Measurements from ENCODE around the gene RPL27. TPM values are rescaled to one million over a fixed set of nuclear protein-coding genes. Genes with fewer than 3 reads are reported as not detected.

RPL27 gene
- total and polyA plus RNA-seq, 2 of the 13 experiments (the other 11 are each of a cell fraction or from before 2014, with no cell fraction given), result 1,585 to 5,840 TPM

DNA sequence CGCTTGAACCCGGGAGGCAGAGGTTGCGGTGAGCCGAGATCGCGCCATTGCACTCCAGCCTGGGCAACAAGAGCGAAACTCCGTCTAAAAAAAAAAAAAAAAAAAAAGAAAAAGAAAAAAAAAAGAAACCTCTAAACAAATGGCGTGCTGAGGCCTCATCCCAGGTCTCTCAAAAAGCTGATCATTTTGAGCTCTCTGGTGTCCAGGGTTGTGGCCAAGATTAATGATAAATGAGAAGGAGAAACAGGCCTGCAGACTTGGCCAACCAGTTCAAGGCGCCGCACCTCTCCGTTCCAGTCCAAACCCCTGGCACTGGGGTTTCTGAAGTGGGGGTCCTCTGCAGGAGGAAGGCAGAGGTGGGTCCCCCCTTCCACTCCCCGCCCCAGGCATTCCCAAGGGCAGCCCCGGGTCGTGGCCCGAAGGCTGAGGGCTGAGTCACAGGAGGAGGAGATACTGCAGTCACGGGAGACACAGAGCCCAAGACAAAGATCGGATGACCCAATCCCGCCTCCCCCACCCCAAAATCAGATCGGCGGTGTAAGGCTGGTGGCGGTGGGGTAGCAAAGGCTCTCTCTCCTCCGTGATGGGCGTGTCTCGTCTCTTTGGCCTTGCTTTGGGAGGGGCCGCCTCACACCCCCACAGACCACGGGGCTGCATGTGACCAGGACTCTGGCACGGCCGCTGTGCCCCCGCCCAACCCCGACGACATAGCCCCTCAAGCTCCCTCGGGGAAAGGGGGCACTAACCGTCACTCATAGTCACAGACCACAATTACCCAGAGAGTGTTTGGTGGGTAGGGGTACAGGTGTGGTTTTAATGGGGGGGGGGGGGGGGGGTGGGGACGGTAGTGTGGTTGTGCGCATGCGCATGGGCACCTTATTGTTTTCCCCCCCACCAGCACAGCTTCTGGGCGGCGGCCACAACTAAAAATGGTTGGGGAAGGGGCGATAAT lies 22.8 kb downstream of the RPL27 start (continued):
- TF ChIP-seq, protein P1, sequence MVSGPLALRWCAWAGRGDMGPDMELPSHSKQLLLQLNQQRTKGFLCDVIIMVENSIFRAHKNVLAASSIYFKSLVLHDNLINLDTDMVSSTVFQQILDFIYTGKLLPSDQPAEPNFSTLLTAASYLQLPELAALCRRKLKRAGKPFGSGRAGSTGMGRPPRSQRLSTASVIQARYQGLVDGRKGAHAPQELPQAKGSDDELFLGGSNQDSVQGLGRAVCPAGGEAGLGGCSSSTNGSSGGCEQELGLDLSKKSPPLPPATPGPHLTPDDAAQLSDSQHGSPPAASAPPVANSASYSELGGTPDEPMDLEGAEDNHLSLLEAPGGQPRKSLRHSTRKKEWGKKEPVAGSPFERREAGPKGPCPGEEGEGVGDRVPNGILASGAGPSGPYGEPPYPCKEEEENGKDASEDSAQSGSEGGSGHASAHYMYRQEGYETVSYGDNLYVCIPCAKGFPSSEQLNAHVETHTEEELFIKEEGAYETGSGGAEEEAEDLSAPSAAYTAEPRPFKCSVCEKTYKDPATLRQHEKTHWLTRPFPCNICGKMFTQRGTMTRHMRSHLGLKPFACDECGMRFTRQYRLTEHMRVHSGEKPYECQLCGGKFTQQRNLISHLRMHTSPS (CRISPR knock-in tag; IDR thresholded peaks at IDR 0.05; ENCODE audit: low read depth), result no peak
- TF ChIP-seq ZNF766 (CRISPR knock-in tag; IDR thresholded peaks at IDR 0.05; ENCODE audit: borderline replicate concordance) (no peak), RORA (CRISPR knock-in tag; IDR thresholded peaks at IDR 0.05) (no peak), ATF7-NPFF (CRISPR knock-in tag; IDR thresholded peaks at IDR 0.05; ENCODE audit: low read depth) (no peak), GPN1 (CRISPR knock-in tag; IDR thresholded peaks at IDR 0.05; ENCODE audit: borderline replicate concordance) (no peak), ZNF337 (CRISPR knock-in tag; IDR thresholded peaks at IDR 0.05; ENCODE audit: borderline replicate concordance, low read depth) (no peak), ZMYM3 (CRISPR knock-in tag; IDR thresholded peaks at IDR 0.05) (peak; percentile 7), DNMT3B (CRISPR knock-in tag; conservative IDR thresholded peaks at IDR 0.05) (no peak), ZNF772 (CRISPR knock-in tag; IDR thresholded peaks at IDR 0.05) (peak; percentile 16; the same call in 1 of the 2 replicates), CHD4 (IDR thresholded peaks at IDR 0.05; ENCODE audit: borderline replicate concordance, low read length) (no peak; the same call in 1 of the 2 replicates), ZSCAN20 (CRISPR knock-in tag; IDR thresholded peaks at IDR 0.05; ENCODE audit: borderline replicate concordance) (no peak), IKZF1 (IDR thresholded peaks at IDR 0.05) (no peak), ZNF777 (CRISPR knock-in tag; IDR thresholded peaks at IDR 0.05) (no peak), ZNF343 (CRISPR knock-in tag; IDR thresholded peaks at IDR 0.05) (0 out of 2 replicates have a peak, but pooled peaks have one; percentile 17)
- TF ChIP-seq, protein P2, sequence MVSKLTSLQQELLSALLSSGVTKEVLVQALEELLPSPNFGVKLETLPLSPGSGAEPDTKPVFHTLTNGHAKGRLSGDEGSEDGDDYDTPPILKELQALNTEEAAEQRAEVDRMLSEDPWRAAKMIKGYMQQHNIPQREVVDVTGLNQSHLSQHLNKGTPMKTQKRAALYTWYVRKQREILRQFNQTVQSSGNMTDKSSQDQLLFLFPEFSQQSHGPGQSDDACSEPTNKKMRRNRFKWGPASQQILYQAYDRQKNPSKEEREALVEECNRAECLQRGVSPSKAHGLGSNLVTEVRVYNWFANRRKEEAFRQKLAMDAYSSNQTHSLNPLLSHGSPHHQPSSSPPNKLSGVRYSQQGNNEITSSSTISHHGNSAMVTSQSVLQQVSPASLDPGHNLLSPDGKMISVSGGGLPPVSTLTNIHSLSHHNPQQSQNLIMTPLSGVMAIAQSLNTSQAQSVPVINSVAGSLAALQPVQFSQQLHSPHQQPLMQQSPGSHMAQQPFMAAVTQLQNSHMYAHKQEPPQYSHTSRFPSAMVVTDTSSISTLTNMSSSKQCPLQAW (CRISPR knock-in tag; IDR thresholded peaks at IDR 0.05), result peak; percentile 72; the same call in 1 of the 2 replicates
- TF ChIP-seq, protein P3, sequence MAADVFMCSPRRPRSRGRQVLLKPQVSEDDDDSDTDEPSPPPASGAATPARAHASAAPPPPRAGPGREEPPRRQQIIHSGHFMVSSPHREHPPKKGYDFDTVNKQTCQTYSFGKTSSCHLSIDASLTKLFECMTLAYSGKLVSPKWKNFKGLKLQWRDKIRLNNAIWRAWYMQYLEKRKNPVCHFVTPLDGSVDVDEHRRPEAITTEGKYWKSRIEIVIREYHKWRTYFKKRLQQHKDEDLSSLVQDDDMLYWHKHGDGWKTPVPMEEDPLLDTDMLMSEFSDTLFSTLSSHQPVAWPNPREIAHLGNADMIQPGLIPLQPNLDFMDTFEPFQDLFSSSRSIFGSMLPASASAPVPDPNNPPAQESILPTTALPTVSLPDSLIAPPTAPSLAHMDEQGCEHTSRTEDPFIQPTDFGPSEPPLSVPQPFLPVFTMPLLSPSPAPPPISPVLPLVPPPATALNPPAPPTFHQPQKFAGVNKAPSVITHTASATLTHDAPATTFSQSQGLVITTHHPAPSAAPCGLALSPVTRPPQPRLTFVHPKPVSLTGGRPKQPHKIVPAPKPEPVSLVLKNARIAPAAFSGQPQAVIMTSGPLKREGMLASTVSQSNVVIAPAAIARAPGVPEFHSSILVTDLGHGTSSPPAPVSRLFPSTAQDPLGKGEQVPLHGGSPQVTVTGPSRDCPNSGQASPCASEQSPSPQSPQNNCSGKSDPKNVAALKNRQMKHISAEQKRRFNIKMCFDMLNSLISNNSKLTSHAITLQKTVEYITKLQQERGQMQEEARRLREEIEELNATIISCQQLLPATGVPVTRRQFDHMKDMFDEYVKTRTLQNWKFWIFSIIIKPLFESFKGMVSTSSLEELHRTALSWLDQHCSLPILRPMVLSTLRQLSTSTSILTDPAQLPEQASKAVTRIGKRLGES (CRISPR knock-in tag; IDR thresholded peaks at IDR 0.05; ENCODE audit: borderline replicate concordance), result no peak
- TF ChIP-seq, protein P4, sequence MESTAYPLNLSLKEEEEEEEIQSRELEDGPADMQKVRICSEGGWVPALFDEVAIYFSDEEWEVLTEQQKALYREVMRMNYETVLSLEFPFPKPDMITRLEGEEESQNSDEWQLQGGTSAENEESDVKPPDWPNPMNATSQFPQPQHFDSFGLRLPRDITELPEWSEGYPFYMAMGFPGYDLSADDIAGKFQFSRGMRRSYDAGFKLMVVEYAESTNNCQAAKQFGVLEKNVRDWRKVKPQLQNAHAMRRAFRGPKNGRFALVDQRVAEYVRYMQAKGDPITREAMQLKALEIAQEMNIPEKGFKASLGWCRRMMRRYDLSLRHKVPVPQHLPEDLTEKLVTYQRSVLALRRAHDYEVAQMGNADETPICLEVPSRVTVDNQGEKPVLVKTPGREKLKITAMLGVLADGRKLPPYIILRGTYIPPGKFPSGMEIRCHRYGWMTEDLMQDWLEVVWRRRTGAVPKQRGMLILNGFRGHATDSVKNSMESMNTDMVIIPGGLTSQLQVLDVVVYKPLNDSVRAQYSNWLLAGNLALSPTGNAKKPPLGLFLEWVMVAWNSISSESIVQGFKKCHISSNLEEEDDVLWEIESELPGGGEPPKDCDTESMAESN (CRISPR knock-in tag; conservative IDR thresholded peaks at IDR 0.05), result peak; percentile 66
- TF ChIP-seq, protein P5, sequence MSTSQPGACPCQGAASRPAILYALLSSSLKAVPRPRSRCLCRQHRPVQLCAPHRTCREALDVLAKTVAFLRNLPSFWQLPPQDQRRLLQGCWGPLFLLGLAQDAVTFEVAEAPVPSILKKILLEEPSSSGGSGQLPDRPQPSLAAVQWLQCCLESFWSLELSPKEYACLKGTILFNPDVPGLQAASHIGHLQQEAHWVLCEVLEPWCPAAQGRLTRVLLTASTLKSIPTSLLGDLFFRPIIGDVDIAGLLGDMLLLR (CRISPR knock-in tag; IDR thresholded peaks at IDR 0.05), result peak; percentile 29; the same call in 1 of the 2 replicates

Measured in HepG2 (cell line).